HepG2 (cell line): ENCODE data around the gene RIT2. TPM values are rescaled to one million over a fixed set of nuclear protein-coding genes. Genes with fewer than 3 reads are reported as not detected.

ENCODE experiments used
- ATAC-seq: fragments of 200-7000 bp; cut with Tn5 transposase; 3 replicates; pipeline ENCODE4 v1.9.1; 2020; ENCODE audit warnings: mild to moderate bottlenecking, moderate library complexity
- BruUV-seq: library from RNA; stranded (reverse); fragments of 400-500 nt; replicated peaks from 2 replicates; lab custom pipeline; 2021; lab: Mats Ljungman, UMichigan
- CTCF ChIA-PET: fragments of 300-600 bp; formaldehyde crosslinking; extraction: SDS; loops from one replicate; lab custom pipeline; 2021; ENCODE audit warnings: low total read pairs, inconsistent platforms, low intra/inter-chr PET ratio; lab: Yijun Ruan, JAX
- POLR2A ChIA-PET: fragments of 350-600 bp; sonication (Branson Sonifier 250); formaldehyde crosslinking; loops from one replicate; lab custom pipeline; 2020; ENCODE audit warnings: antibody characterized with exemption, inconsistent platforms; lab: Yijun Ruan, JAX
- DNase-seq: peaks from one replicate; pipeline ENCODE4 v3.0.0-alpha.2; 2015; ENCODE audit warnings: low spot score
- FAIRE-seq: peaks from 3 replicates; lab custom pipeline; 2011; peaks lifted over from hg19 to GRCh38; lab: Jason Lieb, UNC
- H2AFZ ChIP-seq: one replicate; pipeline ENCODE4 v1.6.1; 2011; ENCODE audit warnings: low read length, inconsistent platforms
- H3K27ac ChIP-seq: fragments of 300-600 bp; 3 replicates; pipeline ENCODE4 v1.8.0; 2011; ENCODE audit warnings: mixed run types, mild to moderate bottlenecking, mixed read lengths, low read length, inconsistent platforms; ENCODE audit not compliant: insufficient read depth; ENCODE audit errors: extremely low read length
- H3K27me3 ChIP-seq, 2 experiments: fragments of 200-600 bp in 1 of 2; 2 replicates in 1 of 2; 3 replicates in 1 of 2; pipeline versions ENCODE4 v1.6.0 to v1.8.0; 2011; ENCODE audit warnings: low read length in 2 of 2, mild to moderate bottlenecking in 2 of 2, moderate library complexity in 2 of 2, inconsistent platforms in 1 of 2; ENCODE audit not compliant: insufficient read depth in 2 of 2, control insufficient read depth in 1 of 2
- H3K36me3 ChIP-seq, 2 experiments: fragments of 200-600 bp in 1 of 2; replicated peaks in 1 of 2; 2 replicates in 1 of 2; 3 replicates in 1 of 2; pipeline versions ENCODE4 v1.5.1 to v1.8.0; 2011; ENCODE audit warnings: low read length in 2 of 2, inconsistent platforms in 1 of 2; ENCODE audit not compliant: insufficient read depth in 2 of 2, control insufficient read depth in 1 of 2
- H3K4me1 ChIP-seq: 2 replicates; pipeline ENCODE4 v1.5.1; 2012; ENCODE audit warnings: low read length, inconsistent platforms; ENCODE audit not compliant: insufficient read depth
- H3K4me2 ChIP-seq: 2 replicates; pipeline ENCODE4 v1.6.0; 2011; ENCODE audit warnings: low read depth, low read length, inconsistent platforms
- H3K4me3 ChIP-seq, 3 experiments: fragments of 200-600 bp in 1 of 3; sonication (generic), shearing (Covaris generic) in 1 of 3; replicated peaks in 1 of 3; 2 replicates each; pipeline ENCODE4 v1.5.1; 2011 to 2016; ENCODE audit warnings: low read length in 3 of 3, inconsistent platforms in 2 of 3, low read depth in 2 of 3, mild to moderate bottlenecking in 2 of 3, control low read depth in 1 of 3, mixed read lengths in 1 of 3; ENCODE audit not compliant: insufficient read depth in 1 of 3
- H3K79me2 ChIP-seq: one replicate; pipeline ENCODE4 v1.6.1; 2011; ENCODE audit warnings: low read length, inconsistent platforms; ENCODE audit not compliant: insufficient read depth
- H3K9ac ChIP-seq: 2 replicates; pipeline ENCODE4 v1.6.0; 2011; ENCODE audit warnings: mild to moderate bottlenecking, low read depth, low read length, inconsistent platforms; ENCODE audit not compliant: insufficient read depth
- H3K9me3 ChIP-seq: 2 replicates; pipeline ENCODE4 v1.5.1; 2012; ENCODE audit warnings: mild to moderate bottlenecking, low read length
- H4K20me1 ChIP-seq: 2 replicates; pipeline ENCODE4 v1.6.0; 2011; ENCODE audit warnings: inconsistent platforms, mild to moderate bottlenecking, low read length, moderate library complexity; ENCODE audit not compliant: insufficient read depth
- CCAR2 ChIP-seq: fragments of 200-400 bp; formaldehyde crosslinking; optimal IDR thresholded peaks from 2 replicates; pipeline ENCODE3; 2018; ENCODE audit warnings: low read depth, mild to moderate bottlenecking, low read length, moderate library complexity
- GABPA ChIP-seq, 2 experiments: IDR thresholded peaks; 2 replicates each; pipeline ENCODE4 v1.6.1; 2011 to 2016; ENCODE audit warnings: low read depth in 2 of 2, low read length in 1 of 2, missing biosample characterization in 1 of 2, missing genetic modification characterization in 1 of 2
- SOX13 ChIP-seq, 3 experiments: fragments of 450-650 bp in 1 of 3; sonication (generic) in 1 of 3; formaldehyde crosslinking in 1 of 3; IDR thresholded peaks in 2 of 3; conservative IDR thresholded peaks in 1 of 3; 2 replicates each; pipeline versions ENCODE4 v1.5.0 to v1.6.1; 2016 to 2020; ENCODE audit warnings: antibody characterized with exemption in 1 of 3, mild to moderate bottlenecking in 1 of 3, missing compliant biosample characterization in 1 of 3, missing genetic modification reagents in 1 of 3, moderate library complexity in 1 of 3
- THYN1 ChIP-seq: sonication (generic); formaldehyde crosslinking; IDR thresholded peaks from 2 replicates; pipeline ENCODE4 v1.8.1; 2023; ENCODE audit warnings: low read depth, mild to moderate bottlenecking, moderate library complexity, missing genetic modification reagents, borderline replicate concordance
- ZNF260 ChIP-seq: sonication (generic); formaldehyde crosslinking; IDR thresholded peaks from 2 replicates; pipeline ENCODE4 v1.4.0; 2020; ENCODE audit warnings: missing genetic modification reagents, low read depth, mild to moderate bottlenecking, borderline replicate concordance
- ZNF775 ChIP-seq: sonication (generic); formaldehyde crosslinking; IDR thresholded peaks from 2 replicates; pipeline ENCODE4 v1.4.0; 2020; ENCODE audit warnings: missing genetic modification reagents, mild to moderate bottlenecking, moderate library complexity, borderline replicate concordance
- ZNF792 ChIP-seq: IDR thresholded peaks from 2 replicates; pipeline ENCODE4 v1.6.1; 2016
- ZNF879 ChIP-seq: sonication (generic); formaldehyde crosslinking; IDR thresholded peaks from 2 replicates; pipeline ENCODE4 v1.8.1; 2023; ENCODE audit warnings: missing genetic modification reagents
- WGBS: methylation state at CpG from one replicate; pipeline ENCODE4 v1.1.6; 2017; ENCODE audit warnings: low lambda C conversion rate; 5-methylcytosine and 5-hydroxymethylcytosine counted together
- in situ Hi-C: cut with HindIII; loops from 2 replicates; pipeline ENCODE4 v1.10.0; 2017; ENCODE audit warnings: low pct_unique_long_range_greater_than_20kb; ENCODE audit not compliant: extremely low pct_ligation_motif_present
- intact Hi-C: fragments of 100-400 bp; cut with micrococcal nuclease; formaldehyde crosslinking; loops from one replicate; pipeline ENCODE4 v1.10.0; 2022; ENCODE audit not compliant: unreplicated experiment
- polyA plus RNA-seq, 8 experiments: library from polyadenylated mRNA; depleted of rRNA in 3 of 8; stranded (reverse) in 7 of 8; unstranded in 1 of 8; fragments of >200 nt; fragmentation: Illumina TruSeq in 4 of 8; extraction: Trizol in 4 of 8; gene quantifications; 2 replicates each; pipeline versions ENCODE4 v1.2.1 to v1.2.3, GENCODE V29; 2011 to 2016; ENCODE audit warnings: low read depth in 4 of 8, missing spikeins in 1 of 8, mixed read lengths in 1 of 8; ENCODE audit not compliant: insufficient read depth in 1 of 8
- total RNA-seq, 5 experiments: library from RNA; depleted of rRNA; stranded (reverse); fragments of >200 nt; fragmentation: Illumina TruSeq; extraction: Trizol; gene quantifications; 2 replicates each; pipeline ENCODE4 v1.2.3, GENCODE V29; 2016; ENCODE audit warnings: low read depth in 1 of 5
- TF ChIP-seq, protein P1 (sequence below): sonication (generic); formaldehyde crosslinking; IDR thresholded peaks from 2 replicates; pipeline ENCODE4 v1.4.0; 2020; ENCODE audit warnings: missing genetic modification reagents
- TF ChIP-seq, protein P2 (sequence below): sonication (generic); formaldehyde crosslinking; IDR thresholded peaks from 2 replicates; pipeline ENCODE4 v1.4.0; 2020; ENCODE audit warnings: missing genetic modification reagents, borderline replicate concordance
- TF ChIP-seq, protein P3 (sequence below): IDR thresholded peaks from 2 replicates; pipeline ENCODE4 v1.6.1; 2016; ENCODE audit warnings: missing biosample characterization, missing genetic modification reagents, low read depth

Gene RIT2
- total and polyA plus RNA-seq, 2 of the 13 experiments (the other 11 are each of a cell fraction or from before 2014, with no cell fraction given): not detected

DNA sequence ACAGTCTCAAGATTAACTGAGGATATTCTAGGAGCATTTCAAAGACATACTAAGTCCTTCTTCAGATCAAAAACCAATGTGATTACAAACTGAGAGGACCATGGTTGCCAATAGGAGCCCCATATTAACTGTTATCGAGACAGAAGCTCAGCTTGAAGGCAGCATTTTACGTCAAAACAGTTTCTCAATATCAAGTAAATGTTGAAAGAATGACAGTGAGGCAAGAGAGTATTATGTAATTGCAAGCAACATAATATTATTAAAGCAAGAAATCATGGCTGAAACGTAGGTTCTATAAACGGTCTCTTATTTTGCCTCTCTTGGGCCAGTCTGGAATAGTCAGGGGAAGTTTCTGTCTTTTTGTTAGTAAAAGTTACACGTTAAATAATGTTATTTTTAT, 22.9 kb downstream of the RIT2 start:
- TF ChIP-seq, protein P1, sequence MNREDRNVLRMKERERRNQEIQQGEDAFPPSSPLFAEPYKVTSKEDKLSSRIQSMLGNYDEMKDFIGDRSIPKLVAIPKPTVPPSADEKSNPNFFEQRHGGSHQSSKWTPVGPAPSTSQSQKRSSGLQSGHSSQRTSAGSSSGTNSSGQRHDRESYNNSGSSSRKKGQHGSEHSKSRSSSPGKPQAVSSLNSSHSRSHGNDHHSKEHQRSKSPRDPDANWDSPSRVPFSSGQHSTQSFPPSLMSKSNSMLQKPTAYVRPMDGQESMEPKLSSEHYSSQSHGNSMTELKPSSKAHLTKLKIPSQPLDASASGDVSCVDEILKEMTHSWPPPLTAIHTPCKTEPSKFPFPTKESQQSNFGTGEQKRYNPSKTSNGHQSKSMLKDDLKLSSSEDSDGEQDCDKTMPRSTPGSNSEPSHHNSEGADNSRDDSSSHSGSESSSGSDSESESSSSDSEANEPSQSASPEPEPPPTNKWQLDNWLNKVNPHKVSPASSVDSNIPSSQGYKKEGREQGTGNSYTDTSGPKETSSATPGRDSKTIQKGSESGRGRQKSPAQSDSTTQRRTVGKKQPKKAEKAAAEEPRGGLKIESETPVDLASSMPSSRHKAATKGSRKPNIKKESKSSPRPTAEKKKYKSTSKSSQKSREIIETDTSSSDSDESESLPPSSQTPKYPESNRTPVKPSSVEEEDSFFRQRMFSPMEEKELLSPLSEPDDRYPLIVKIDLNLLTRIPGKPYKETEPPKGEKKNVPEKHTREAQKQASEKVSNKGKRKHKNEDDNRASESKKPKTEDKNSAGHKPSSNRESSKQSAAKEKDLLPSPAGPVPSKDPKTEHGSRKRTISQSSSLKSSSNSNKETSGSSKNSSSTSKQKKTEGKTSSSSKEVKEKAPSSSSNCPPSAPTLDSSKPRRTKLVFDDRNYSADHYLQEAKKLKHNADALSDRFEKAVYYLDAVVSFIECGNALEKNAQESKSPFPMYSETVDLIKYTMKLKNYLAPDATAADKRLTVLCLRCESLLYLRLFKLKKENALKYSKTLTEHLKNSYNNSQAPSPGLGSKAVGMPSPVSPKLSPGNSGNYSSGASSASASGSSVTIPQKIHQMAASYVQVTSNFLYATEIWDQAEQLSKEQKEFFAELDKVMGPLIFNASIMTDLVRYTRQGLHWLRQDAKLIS (CRISPR knock-in tag): no peak
- TF ChIP-seq GABPA (IDR thresholded peaks at IDR 0.05; ENCODE audit: low read depth, low read length): no peak
- no peak for TF ChIP-seq GABPA (CRISPR knock-in tag; IDR thresholded peaks at IDR 0.05; ENCODE audit: low read depth)
- TF ChIP-seq SOX13 (IDR thresholded peaks at IDR 0.05): no peak
- no peak for TF ChIP-seq SOX13 (CRISPR knock-in tag; conservative IDR thresholded peaks at IDR 0.05 in 1 of 2, IDR thresholded peaks at IDR 0.05 in 1 of 2)
- TF ChIP-seq, protein P2, sequence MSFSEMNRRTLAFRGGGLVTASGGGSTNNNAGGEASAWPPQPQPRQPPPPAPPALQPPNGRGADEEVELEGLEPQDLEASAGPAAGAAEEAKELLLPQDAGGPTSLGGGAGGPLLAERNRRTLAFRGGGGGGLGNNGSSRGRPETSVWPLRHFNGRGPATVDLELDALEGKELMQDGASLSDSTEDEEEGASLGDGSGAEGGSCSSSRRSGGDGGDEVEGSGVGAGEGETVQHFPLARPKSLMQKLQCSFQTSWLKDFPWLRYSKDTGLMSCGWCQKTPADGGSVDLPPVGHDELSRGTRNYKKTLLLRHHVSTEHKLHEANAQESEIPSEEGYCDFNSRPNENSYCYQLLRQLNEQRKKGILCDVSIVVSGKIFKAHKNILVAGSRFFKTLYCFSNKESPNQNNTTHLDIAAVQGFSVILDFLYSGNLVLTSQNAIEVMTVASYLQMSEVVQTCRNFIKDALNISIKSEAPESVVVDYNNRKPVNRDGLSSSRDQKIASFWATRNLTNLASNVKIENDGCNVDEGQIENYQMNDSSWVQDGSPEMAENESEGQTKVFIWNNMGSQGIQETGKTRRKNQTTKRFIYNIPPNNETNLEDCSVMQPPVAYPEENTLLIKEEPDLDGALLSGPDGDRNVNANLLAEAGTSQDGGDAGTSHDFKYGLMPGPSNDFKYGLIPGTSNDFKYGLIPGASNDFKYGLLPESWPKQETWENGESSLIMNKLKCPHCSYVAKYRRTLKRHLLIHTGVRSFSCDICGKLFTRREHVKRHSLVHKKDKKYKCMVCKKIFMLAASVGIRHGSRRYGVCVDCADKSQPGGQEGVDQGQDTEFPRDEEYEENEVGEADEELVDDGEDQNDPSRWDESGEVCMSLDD (CRISPR knock-in tag): no peak
- TF ChIP-seq ZNF792 (CRISPR knock-in tag): no peak
- no peak for TF ChIP-seq CCAR2
- no peak for TF ChIP-seq ZNF775 (CRISPR knock-in tag)
- TF ChIP-seq ZNF260 (CRISPR knock-in tag): no peak
- TF ChIP-seq, protein P3, sequence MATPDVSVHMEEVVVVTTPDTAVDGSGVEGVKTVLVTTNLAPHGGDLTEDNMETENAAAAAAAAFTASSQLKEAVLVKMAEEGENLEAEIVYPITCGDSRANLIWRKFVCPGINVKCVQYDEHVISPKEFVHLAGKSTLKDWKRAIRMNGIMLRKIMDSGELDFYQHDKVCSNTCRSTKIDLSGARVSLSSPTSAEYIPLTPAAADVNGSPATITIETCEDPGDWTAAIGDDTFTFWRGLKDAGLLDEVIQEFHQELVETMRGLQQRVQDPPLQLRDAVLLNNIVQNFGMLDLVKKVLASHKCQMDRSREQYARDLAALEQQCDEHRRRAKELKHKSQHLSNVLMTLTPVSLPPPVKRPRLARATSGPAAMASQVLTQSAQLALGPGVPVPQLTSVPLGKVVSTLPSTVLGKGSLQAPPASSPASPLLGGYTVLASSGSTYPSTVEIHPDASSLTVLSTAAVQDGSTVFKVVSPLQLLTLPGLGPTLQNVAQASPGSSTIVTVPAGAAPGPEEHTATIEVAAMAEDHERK: no peak
- TF ChIP-seq ZNF879: no peak
- no peak for TF ChIP-seq THYN1
- TF ChIP-seq, all 625 proteins: peak for 0
- H3K9ac ChIP-seq: no peak overlapping the region
- in situ Hi-C loops: no loop called here
- H3K4me3 ChIP-seq: no peak overlapping the region
- POLR2A ChIA-PET: no interaction called here
- BruUV-seq: no TSS peak
- CTCF ChIA-PET: no interaction called here
- H3K4me1 ChIP-seq: no peaks in the 10 kb centered on the region
- H3K27ac ChIP-seq: no peak overlapping the region
- H3K27me3 ChIP-seq: no peaks in the 10 kb centered on the region; a peak in 1 of 5 replicates
- 2% methylated on average over 5 of the region's 5 CpGs for WGBS
- ATAC-seq (no peak), DNase-seq (no peak), FAIRE-seq (no peak)
- no peaks in the 10 kb centered on the region for H3K36me3 ChIP-seq
- H4K20me1 ChIP-seq: no peaks in the 10 kb centered on the region
- no peak overlapping the region for H3K4me2 ChIP-seq
- intact Hi-C loops: no loop called here
- no peak overlapping the region for H2AFZ ChIP-seq
- H3K79me2 ChIP-seq: no peaks in the 10 kb centered on the region
- H3K9me3 ChIP-seq: no peaks in the 10 kb centered on the region
